Measurements from ENCODE around the gene KIN. TPM values are rescaled to one million over a fixed set of nuclear protein-coding genes. Genes with fewer than 3 reads are reported as not detected.
"Not testable (repeated sequence)": the region's sequence is repeated elsewhere in the genome, so short reads cannot be mapped to it uniquely, and the experiment has no call there.

The KIN gene
- total and polyA plus RNA-seq, 9 donors, result 7.4 to 14.6 (median 11.4) TPM

DNA sequence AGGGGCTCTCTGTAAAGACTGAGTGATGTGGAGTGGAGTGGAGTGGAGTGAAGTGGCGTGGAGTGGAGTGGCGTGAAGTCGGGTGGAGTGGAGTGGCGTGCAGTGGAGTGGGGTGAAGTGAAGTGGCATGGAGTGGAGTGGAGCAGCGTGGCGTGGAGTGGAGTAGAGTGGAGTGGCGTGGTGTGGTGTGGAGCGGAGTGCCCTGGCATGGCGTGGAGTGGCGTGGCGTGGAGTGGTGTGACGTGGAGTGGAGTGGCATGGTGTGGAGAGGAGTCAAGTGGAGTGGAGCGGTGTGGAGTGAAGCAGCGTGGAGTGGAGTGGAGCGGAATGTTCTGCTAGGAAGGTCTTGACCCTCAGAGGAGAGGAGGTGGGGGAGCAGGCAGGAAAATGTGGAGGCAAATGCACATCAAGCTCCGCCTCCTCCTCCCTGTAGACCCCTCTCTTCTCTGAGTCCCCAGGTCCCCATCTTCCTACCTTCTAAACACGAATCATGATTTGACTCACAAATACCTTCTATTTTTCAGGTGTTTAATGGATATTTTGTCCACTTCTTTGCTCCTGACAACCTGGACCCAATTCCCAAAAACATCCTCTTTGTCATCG is 64.8 kb downstream of the KIN start:
- intact Hi-C loops (cut with DNase I), result no loop called here
- Histone ChIP-seq H3K9me3 (no peaks in the 10 kb centered on the region), H3K27ac (no peak overlapping the region), H3K36me3 (no peaks in the 10 kb centered on the region), H3K27me3 (no peaks in the 10 kb centered on the region), H3K4me1 (ENCODE audit: insufficient read depth) (no peaks in the 10 kb centered on the region), H3K4me3 (no peak overlapping the region)
- WGBS, 3 donors, result 88 to 92% (median 89%) methylated on average over 18 of the region's 18 CpGs
- TF ChIP-seq, protein P1, sequence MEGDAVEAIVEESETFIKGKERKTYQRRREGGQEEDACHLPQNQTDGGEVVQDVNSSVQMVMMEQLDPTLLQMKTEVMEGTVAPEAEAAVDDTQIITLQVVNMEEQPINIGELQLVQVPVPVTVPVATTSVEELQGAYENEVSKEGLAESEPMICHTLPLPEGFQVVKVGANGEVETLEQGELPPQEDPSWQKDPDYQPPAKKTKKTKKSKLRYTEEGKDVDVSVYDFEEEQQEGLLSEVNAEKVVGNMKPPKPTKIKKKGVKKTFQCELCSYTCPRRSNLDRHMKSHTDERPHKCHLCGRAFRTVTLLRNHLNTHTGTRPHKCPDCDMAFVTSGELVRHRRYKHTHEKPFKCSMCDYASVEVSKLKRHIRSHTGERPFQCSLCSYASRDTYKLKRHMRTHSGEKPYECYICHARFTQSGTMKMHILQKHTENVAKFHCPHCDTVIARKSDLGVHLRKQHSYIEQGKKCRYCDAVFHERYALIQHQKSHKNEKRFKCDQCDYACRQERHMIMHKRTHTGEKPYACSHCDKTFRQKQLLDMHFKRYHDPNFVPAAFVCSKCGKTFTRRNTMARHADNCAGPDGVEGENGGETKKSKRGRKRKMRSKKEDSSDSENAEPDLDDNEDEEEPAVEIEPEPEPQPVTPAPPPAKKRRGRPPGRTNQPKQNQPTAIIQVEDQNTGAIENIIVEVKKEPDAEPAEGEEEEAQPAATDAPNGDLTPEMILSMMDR (IDR thresholded peaks at IDR 0.05), result no peak
- no peak for TF ChIP-seq EP300 (IDR thresholded peaks at IDR 0.05)
- no peak for TF ChIP-seq POLR2A (IDR thresholded peaks at IDR 0.05)
- DNase-seq, result no peak

DNA sequence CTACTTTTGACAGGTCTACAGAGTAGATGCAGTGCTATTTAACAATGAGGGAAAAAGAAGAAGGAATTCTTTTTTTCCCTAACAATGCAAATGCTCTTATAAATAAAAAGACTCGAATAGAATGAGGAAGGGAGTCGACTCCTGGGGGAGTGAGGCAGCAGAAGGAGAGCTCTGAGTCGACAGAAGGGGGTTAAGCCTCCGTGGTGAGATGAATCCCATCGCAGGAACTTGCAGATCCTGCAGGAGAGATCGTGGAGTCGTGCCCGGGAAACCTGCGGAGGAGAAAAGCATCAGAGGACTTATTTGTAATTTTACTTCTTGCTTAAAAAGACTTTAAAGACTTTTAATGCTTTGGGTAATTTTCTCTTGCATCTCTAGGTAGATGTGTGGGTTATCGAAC is 67.3 kb downstream of the KIN start:
- Histone ChIP-seq H3K27me3 (no peaks in the 10 kb centered on the region), H3K4me3 (no peak overlapping the region), H3K27ac (no peak overlapping the region), H3K9me3 (no peaks in the 10 kb centered on the region), H3K4me1 (ENCODE audit: insufficient read depth) (no peaks in the 10 kb centered on the region), H3K36me3 (no peaks in the 10 kb centered on the region)
- TF ChIP-seq POLR2A (IDR thresholded peaks at IDR 0.05), result no peak
- TF ChIP-seq EP300 (IDR thresholded peaks at IDR 0.05), result no peak
- TF ChIP-seq, protein P1 (IDR thresholded peaks at IDR 0.05), result no peak
- intact Hi-C loops (cut with DNase I), result no loop called here
- DNase-seq, result no peak
- WGBS, 3 donors, result 71 to 73% (median 72%) methylated on average over 10 of the region's 10 CpGs

DNA sequence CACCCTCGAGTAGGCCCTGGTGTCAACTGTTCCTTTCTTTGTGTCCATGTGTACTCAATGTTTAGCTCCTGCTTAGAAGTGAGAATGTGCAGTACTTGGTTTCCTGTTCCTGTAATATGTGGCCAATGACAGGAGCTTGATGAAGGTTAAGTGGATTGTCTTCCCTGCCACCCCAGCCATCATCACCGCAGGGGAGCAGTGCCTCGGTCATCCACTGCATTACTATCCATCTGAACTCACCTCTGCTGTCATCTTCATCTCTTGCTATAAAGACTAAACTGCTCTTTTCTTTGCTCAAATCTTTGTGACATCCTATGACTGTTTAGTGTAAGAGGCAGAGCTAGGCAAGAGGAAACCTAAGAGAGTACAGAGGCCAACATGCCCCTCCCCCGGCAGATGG is 69.1 kb downstream of the KIN start:
- DNase-seq, result no peak
- Histone ChIP-seq H3K27ac (no peak overlapping the region), H3K4me1 (ENCODE audit: insufficient read depth) (no peaks in the 10 kb centered on the region), H3K9me3 (no peaks in the 10 kb centered on the region), H3K27me3 (no peaks in the 10 kb centered on the region), H3K4me3 (no peak overlapping the region), H3K36me3 (no peaks in the 10 kb centered on the region)
- 81 to 85% (median 82%) methylated on average over 4 of the region's 4 CpGs for WGBS, 3 donors
- TF ChIP-seq EP300 (IDR thresholded peaks at IDR 0.05), result no peak
- TF ChIP-seq, protein P1 (IDR thresholded peaks at IDR 0.05), result no peak
- no peak for TF ChIP-seq POLR2A (IDR thresholded peaks at IDR 0.05)
- intact Hi-C loops (cut with DNase I), result no loop called here

DNA sequence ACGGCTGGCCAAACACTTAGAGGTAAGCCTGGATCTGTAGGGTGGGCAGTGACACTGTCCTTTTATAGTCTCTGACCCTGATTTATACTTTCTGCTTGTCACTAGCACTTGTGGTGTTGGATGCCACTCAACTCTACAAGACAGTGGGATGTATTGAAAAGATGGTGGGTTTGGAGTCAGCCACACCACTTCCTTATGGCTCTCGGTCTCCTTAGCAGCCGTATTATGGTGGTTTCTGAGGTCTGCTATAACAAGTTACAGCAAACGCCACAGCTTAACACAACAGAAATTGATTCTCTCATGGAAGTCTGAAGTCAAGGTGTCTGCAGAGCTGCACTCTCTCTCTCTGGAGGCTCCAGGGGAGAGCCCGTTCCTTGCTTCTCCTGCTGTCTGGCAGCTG is 70.0 kb downstream of the KIN start:
- no peak for DNase-seq

DNA sequence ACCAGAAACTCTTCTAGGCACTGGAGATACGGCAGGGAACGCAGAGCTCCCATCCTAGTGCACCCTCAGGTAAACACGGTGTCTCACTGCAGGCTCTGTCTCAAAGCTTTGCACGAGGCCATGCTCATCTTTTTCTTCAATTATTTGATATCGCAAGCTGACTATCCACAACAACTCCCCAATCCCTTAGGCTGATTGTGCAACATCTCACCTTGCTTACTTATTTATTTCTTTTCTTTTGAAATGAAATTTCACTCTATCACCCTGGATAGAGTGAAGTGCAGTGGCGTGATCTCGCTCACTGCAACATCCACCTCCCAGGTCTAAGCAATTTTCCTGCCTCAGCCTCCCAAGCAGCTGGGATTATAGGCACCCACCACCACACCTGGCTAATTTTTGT is 72.3 kb downstream of the KIN start:
- H3K36me3 ChIP-seq, result no peaks in the 10 kb centered on the region
- H3K4me1 ChIP-seq (ENCODE audit: insufficient read depth), result no peaks in the 10 kb centered on the region
- no peak overlapping the region for H3K4me3 ChIP-seq
- 87 to 91% (median 88%) methylated on average over 7 of the region's 7 CpGs for WGBS, 3 donors
- intact Hi-C loops (cut with DNase I), result no loop called here
- H3K9me3 ChIP-seq, result no peaks in the 10 kb centered on the region
- no peak overlapping the region for H3K27ac ChIP-seq
- no peak for DNase-seq
- H3K27me3 ChIP-seq, result no peaks in the 10 kb centered on the region
- TF ChIP-seq, protein P1 (IDR thresholded peaks at IDR 0.05), result no peak
- TF ChIP-seq POLR2A (IDR thresholded peaks at IDR 0.05) (no peak), EP300 (IDR thresholded peaks at IDR 0.05) (no peak)

More for the DNA sequence above, 70.0 kb downstream of the KIN start:
- TF ChIP-seq EP300 (IDR thresholded peaks at IDR 0.05), result no peak
- no peak for TF ChIP-seq POLR2A (IDR thresholded peaks at IDR 0.05)
- H3K27me3 ChIP-seq, result no peaks in the 10 kb centered on the region
- no peak overlapping the region for H3K27ac ChIP-seq
- intact Hi-C loops (cut with DNase I), result no loop called here
- 83 to 87% (median 86%) methylated on average over 5 of the region's 5 CpGs for WGBS, 3 donors
- H3K9me3 ChIP-seq, result no peaks in the 10 kb centered on the region
- H3K4me3 ChIP-seq, result no peak overlapping the region
- H3K36me3 ChIP-seq, result no peaks in the 10 kb centered on the region
- H3K4me1 ChIP-seq (ENCODE audit: insufficient read depth), result no peaks in the 10 kb centered on the region

DNA sequence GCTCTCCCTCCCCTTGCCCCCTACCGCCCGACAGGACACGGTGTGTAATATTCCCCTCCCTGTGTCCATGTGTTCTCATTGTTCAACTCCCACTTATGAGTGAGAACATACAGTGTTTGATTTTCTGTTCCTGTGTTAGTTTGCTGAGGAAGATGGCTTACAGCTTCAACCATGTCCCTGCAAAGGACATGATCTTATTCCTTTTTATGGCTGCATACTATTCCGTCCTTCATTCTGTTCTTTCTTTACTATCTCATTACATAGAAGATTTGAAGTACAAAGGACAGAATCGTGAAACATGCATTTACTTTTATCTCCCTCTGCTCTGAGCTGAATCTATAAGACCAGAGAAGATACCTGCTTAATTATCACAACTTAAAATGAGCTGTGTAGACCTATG is 76.7 kb downstream of the KIN start:
- H3K27me3 ChIP-seq; H3K4me1 ChIP-seq (ENCODE audit: insufficient read depth); DNase-seq; H3K9me3 ChIP-seq; intact Hi-C loops (cut with DNase I); H3K4me3 ChIP-seq; H3K27ac ChIP-seq; H3K36me3 ChIP-seq: not testable (repeated sequence)
- WGBS, 3 donors, result 82 to 88% (median 83%) methylated on average over 5 of the region's 5 CpGs

Data from ovary (tissue), 9 donors.